Measurements from ENCODE around the gene SMPX. TPM values are rescaled to one million over a fixed set of nuclear protein-coding genes. Genes with fewer than 3 reads are reported as not detected.

The SMPX gene
- total and polyA plus RNA-seq, 3 donors from 2014 or later = 4.2 TPM; not detected in 2

GRCh38 chrX:21741364-21741763 is 16.6 kb downstream of the SMPX start:
- no peaks in the 10 kb centered on the region for H3K9me3 ChIP-seq
- TF ChIP-seq, protein P1, sequence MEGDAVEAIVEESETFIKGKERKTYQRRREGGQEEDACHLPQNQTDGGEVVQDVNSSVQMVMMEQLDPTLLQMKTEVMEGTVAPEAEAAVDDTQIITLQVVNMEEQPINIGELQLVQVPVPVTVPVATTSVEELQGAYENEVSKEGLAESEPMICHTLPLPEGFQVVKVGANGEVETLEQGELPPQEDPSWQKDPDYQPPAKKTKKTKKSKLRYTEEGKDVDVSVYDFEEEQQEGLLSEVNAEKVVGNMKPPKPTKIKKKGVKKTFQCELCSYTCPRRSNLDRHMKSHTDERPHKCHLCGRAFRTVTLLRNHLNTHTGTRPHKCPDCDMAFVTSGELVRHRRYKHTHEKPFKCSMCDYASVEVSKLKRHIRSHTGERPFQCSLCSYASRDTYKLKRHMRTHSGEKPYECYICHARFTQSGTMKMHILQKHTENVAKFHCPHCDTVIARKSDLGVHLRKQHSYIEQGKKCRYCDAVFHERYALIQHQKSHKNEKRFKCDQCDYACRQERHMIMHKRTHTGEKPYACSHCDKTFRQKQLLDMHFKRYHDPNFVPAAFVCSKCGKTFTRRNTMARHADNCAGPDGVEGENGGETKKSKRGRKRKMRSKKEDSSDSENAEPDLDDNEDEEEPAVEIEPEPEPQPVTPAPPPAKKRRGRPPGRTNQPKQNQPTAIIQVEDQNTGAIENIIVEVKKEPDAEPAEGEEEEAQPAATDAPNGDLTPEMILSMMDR (IDR thresholded peaks at IDR 0.05) = no peak
- no peak for TF ChIP-seq POLR2A (IDR thresholded peaks at IDR 0.05)
- H3K36me3 ChIP-seq (ENCODE audit: low read depth, missing control alignments) = no peaks in the 10 kb centered on the region
- no peak overlapping the region for H3K4me3 ChIP-seq
- intact Hi-C loops (cut with DNase I; ENCODE audit: low total_unique reads) = no loop called here
- H3K4me1 ChIP-seq = no peaks in the 10 kb centered on the region
- no peak for DNase-seq
- no peak overlapping the region for H3K27ac ChIP-seq
- H3K27me3 ChIP-seq = no peaks in the 10 kb centered on the region

- no peak for DNase-seq
- no peak overlapping the region for H3K4me3 ChIP-seq
- WGBS, 2 donors = 50 to 73% methylated on average over 1 of the region's 1 CpG
- no peaks in the 10 kb centered on the region for H3K27me3 ChIP-seq
- no peaks in the 10 kb centered on the region for H3K4me1 ChIP-seq
- intact Hi-C loops (cut with DNase I; ENCODE audit: low total_unique reads) = no loop called here
- no peaks in the 10 kb centered on the region for H3K9me3 ChIP-seq
- TF ChIP-seq, protein P1 (IDR thresholded peaks at IDR 0.05) = no peak
- no peak overlapping the region for H3K27ac ChIP-seq
- no peaks in the 10 kb centered on the region for H3K36me3 ChIP-seq (ENCODE audit: low read depth, missing control alignments)
Measured at GRCh38 chrX:21740329-21741274, 17.3 kb downstream of the SMPX start.

- no peaks in the 10 kb centered on the region for H3K36me3 ChIP-seq (ENCODE audit: low read depth, missing control alignments)
- intact Hi-C loops (cut with DNase I; ENCODE audit: low total_unique reads) = no loop called here
- H3K27me3 ChIP-seq = no peaks in the 10 kb centered on the region
- H3K4me3 ChIP-seq = no peak overlapping the region
- 51 to 93% methylated on average over 1 to 4 of the region's 4 CpGs for WGBS, 2 donors
- DNase-seq = no peak
- no peaks in the 10 kb centered on the region for H3K9me3 ChIP-seq
- H3K4me1 ChIP-seq = no peaks in the 10 kb centered on the region
- H3K27ac ChIP-seq = no peak overlapping the region
- no peak for TF ChIP-seq POLR2A (IDR thresholded peaks at IDR 0.05)
- TF ChIP-seq, protein P1 (IDR thresholded peaks at IDR 0.05) = no peak
Measured at GRCh38 chrX:21738950-21739287, 19.0 kb downstream of the SMPX start.

DNA sequence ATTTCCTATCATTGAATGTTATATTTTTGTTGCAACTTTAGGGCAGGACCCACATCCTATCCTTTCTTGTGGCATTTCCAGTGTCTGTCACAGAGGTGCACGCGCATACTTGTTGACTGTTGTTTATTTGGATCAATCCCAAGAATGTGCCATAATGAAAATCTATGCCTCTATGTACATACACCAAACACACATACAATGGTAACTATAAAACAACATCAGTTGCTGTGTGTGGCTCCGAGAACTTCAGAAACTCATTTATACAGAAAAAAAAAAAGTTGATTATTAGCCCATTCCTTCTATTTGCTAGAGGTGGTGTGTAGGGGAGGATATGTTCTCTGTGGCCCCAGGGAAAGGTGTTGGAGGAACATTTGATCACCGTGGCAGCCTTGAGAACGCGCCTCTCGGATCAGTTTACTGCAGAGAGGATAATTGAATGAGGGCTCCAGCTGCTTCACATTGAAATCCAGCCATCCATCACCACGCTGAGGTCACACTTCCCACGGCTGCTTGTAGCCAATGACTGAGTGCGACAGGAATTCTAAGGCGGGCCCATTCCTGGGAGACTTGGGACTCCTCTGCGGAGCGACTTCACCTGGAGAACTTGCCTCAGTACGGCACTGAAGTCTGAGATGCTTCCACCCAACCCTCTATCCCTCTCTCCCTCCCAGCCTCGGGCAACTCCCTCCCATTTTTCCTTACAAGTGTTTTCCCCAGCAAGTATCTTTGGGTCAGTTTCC is 19.5 kb downstream of the SMPX start:
- peak; percentile 14 for DNase-seq
- intact Hi-C loops (cut with DNase I; ENCODE audit: low total_unique reads) = no loop called here
- no peaks in the 10 kb centered on the region for H3K9me3 ChIP-seq
- no peak overlapping the region for H3K27ac ChIP-seq
- no peaks in the 10 kb centered on the region for H3K36me3 ChIP-seq (ENCODE audit: low read depth, missing control alignments)
- 48 to 53% methylated on average over 10 to 13 of the region's 15 CpGs for WGBS, 2 donors
- H3K27me3 ChIP-seq = no peaks in the 10 kb centered on the region
- TF ChIP-seq POLR2A (IDR thresholded peaks at IDR 0.05) = no peak
- TF ChIP-seq, protein P1 (IDR thresholded peaks at IDR 0.05) = no peak
- H3K4me1 ChIP-seq = no peaks in the 10 kb centered on the region
- no peak overlapping the region for H3K4me3 ChIP-seq

Data from testis (tissue), 3 donors.